SHP77 treated with DMSO at 0.1 percent for 48 hours (cell line): ENCODE measurements around the gene KLHL29.

Source experiments
- DNase-seq: peaks from one replicate; lab custom pipeline; 2025; lab: John Stamatoyannopoulos, UW

Gene KLHL29

GRCh38 chr2:23493846-23494245 lies 108.9 kb downstream of the KLHL29 start:
- DNase-seq = no peak

GRCh38 chr2:23494286-23494685 lies 109.3 kb downstream of the KLHL29 start:
- DNase-seq = no peak

DNA sequence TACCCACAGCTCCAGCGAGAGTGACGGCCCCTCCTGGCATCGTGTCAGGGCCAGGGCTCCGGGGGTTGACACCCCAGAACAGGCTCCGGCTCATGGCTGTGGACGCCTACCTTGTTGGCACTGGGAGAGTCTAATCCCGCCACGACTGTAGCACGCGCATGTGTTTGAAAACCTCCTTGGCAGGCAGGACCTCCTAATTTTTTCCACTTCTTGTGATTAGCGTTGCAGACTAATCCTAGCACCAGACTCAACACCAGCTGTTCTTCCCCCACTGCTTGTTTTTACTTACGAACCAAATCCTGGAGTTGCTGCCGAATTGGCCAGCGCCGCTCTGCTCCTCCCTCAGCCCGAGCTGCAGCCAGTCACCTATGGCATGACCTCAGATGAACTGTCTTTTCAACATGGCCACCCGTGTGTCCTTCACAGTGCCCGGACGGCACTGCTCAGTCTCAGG lies 110.7 kb downstream of the KLHL29 start:
- DNase-seq = no peak

- no peak for DNase-seq
Measured at GRCh38 chr2:23496456-23496855, 111.5 kb downstream of the KLHL29 start.

DNA sequence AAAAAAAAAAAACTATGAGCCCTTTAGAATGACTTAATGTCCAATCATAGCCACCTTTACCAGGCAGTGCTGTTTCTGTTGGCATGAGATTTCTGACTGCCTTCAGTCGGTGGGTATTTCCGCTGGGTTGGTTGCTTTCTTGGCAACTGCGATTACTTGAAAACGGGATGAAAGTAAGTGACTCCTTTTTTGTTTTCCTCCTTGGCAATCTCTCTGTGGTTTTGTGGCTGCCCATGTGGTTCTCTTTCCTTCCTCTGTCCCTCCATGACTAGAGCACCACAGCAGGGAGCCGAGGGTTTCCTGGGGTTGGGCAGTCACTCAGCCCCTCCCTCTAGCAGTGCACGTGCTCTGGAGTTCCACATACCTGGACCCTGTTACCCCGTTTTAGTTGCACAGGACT lies 112.1 kb downstream of the KLHL29 start:
- DNase-seq = no peak

GRCh38 chr2:23497536-23497935 lies 112.6 kb downstream of the KLHL29 start:
- no peak for DNase-seq

- DNase-seq = no peak
Measured at GRCh38 chr2:23498943-23499342, 114.0 kb downstream of the KLHL29 start.

GRCh38 chr2:23499439-23499838 lies 114.5 kb downstream of the KLHL29 start:
- no peak for DNase-seq

- DNase-seq = no peak
Measured at GRCh38 chr2:23500836-23501235, 115.9 kb downstream of the KLHL29 start.

DNA sequence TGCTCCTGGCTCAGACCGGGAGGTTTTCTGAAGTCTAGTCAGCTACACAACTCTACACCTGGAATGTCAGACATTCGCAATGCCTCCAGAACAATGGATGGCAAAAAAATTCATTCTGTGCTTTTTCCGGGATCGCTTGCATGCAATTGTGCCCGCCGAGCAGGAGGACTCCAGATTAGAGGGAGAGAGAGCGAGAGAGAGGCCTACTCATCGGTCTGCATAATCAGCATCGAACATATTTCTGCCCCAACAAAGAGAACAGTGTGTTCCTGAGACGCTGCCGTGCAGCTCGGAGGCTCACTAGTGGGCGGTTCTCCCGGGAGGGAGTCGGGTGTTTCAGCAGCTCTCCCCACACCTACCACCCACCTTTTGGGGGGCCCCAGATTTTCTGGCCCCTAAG lies 117.1 kb downstream of the KLHL29 start:
- no peak for DNase-seq

- DNase-seq = no peak
Measured at GRCh38 chr2:23503097-23503496, 118.1 kb downstream of the KLHL29 start.

GRCh38 chr2:23503682-23504081 lies 118.7 kb downstream of the KLHL29 start:
- no peak for DNase-seq

- no peak for DNase-seq
Measured at GRCh38 chr2:23504591-23504990, 119.6 kb downstream of the KLHL29 start.

GRCh38 chr2:23505218-23505983 lies 120.4 kb downstream of the KLHL29 start:
- DNase-seq = no peak

DNA sequence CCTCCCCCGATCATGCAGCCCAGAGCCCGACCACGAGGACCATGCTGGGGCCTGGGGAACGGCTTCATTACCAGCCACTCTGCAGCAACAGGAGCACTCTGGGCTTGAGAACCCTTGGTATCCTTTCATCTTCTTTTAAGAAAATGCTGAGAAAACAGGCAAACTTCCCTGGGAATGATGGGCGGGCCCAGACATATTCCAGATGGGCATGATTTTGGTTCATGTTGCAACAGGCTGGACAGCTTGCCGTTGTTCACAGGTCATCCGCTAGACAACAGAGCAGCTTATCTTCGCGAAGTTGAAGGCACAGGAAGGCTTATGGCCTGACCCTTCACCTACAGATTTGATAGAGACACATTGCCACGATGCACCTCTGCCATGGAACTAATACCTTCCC lies 121.0 kb downstream of the KLHL29 start:
- no peak for DNase-seq

DNA sequence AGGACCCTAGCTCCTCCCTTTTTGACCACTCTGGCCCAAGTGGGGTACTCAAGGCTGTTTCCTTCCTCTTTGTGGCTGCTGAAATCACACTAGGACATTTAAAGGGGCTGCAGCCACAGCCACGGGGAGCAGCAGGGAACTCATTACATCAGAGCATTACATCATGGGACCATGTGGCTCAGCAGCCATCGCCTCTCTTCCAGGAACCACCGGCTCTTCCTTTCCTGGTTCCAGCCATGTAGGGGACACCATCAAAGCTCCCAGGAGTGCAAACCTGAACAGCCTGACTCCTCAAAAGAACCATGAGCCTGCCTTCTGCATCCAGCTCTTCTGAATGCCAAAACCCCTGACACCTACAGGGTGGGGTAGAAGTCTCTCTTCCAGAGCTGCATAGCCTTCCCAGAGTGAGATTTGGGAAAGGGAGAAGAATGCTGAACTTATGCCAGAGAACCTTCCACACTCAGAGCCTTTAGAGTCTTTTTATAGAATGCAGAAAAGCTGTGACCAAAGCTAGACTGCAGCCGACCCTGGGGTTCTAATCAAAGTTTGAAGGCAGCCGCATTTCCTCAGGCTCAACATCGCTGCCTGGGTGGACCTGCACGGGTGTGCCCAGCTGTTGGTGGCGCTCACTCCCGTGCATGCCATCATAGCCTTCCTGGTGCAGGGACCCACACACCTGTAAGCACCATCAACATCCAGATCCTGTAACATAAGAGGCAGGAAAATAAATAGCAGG lies 121.7 kb downstream of the KLHL29 start:
- DNase-seq = no peak

DNA sequence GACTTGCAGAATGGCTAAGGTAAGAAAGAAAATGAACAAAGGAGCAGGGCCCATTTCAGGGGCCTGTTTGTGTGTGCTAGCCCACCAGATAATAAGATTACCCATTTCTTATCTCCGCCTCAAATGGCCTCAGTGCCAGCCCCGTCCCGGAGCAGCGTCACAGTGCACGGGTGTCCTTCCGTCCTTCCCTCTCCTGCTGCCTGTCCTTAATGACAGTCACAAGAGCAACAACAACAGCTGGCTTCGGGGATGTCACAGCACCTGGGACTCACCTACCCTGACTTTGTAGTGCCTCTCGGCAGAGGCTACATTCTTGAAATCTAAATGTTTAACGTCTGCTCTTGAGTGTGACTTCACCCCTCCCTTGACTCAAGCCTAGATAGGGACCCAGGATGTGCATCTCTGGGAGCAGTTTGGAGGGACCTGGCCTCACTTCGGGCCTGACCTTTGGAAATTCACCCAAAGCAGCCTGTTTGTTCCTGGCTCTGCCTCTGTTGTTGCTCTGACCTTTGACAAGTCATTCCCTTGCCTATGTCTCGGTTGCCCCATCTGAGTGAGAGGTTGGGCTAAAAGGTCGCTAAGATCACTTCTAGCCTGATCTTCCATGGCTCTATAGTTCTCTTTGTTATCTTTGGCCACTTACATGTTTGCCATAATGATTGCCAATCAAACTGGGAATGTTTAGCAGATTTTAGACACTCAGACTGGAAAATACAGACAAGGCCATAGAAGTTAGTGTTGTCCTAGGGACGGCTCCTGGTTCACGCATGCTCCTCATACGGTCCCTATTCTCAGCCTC lies 122.5 kb downstream of the KLHL29 start:
- DNase-seq = no peak

DNA sequence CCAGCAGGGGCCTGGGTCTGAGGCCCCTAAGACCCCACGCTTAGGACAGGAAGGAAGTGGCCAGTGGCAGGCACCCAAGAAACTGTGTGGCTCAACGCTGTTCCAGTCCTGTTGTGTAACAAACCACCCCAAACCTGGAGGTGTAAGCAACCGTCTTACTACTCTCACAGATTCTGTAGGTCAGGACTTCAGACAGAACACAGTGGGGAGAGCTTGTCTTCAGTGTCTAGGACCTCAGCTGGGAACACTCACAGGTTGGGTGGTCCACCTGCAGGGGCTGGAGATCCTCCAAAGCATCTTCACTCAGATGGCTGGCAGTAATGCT lies 123.0 kb downstream of the KLHL29 start:
- no peak for DNase-seq

DNA sequence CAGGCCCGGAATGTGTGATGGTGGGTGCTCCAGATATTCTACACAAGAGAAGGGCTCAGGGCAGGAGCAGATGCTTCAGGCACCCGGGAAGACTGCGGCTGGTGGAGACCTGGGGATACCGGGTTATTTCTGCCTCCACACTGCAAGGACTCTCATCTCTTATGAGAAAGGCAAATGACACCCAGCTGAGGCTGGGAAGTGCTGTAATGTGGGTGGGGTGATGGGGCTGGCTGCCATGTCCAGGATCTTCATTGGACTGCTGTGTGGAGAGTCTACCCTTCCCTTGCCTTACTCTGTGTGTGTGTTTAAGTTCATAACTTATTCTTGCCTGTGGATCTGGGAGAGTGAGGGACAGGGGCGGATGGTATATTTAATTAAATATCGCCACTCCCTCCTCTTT lies 124.1 kb downstream of the KLHL29 start:
- DNase-seq = no peak

DNA sequence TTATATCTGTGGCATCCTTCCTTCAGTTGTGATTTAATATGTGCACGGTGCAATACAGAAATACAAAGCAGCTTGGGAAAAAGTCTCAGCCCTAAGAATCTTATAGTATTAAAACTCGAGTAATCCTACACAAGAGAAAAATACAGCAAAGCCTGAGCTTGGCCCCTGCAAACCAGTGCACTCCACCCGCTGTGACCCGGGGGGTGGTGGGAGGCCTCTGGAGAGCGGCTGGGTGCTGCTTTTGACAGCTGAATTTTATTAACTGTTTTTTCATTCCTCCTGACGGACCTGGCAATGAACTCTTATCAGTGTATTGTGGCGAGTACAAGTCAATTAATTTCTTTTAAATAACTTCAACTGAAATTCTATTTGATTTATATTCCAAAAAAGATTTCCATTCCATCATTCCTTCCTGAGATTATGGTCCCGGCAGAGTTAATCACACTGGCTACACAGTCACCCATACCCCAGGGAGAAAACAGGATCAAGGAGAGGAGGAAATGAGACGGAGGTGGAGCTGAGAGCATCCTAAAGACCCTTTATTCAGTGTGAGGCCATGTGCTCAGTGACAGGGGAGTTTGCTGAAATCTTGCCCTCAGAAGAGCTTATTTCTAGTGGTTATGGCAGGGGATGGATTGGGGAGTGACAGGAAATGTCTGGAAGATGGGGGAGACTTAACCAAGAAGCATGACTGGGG lies 124.8 kb downstream of the KLHL29 start:
- no peak for DNase-seq

DNA sequence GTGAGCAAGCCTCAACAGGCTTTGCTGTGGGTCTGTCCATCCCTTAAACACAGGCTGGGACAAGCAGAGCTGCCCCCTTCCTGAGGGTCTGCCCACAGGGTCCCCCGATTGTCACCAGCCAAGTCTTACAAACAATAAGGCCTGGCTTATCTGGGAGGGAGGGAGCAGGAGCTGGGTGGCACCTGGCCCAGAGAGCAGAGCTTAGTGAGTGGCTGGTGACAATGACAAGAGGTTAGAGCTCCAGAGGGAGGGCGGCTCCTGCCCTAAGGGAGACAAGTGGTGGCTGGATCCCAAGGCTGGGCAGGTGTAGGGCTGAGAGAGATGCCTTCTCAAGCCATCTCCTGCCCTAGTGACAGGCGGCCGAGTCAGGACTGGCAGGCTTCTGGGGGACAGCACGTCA lies 125.5 kb downstream of the KLHL29 start:
- no peak for DNase-seq

DNA sequence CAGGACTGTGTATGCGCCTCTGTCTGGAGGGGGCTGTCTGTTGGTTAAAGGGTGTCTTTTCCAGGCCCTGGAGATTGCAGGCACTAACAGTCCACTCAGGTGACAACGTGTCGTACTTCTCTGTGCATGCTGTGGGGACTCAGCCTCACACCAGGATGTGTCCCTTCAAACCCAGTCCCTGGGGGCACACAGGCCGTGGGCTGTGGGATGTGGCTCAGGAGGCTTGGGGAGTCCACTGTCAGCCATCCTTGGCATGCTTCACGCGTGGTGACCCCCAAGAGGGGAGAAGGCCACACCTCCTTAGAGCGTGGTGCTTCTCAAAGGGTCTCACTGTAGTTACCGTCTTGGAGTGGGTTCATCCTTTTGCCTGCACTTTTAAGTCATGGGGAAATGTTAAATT lies 127.8 kb downstream of the KLHL29 start:
- no peak for DNase-seq
